Stomach (tissue), 9 donors: ENCODE data around the gene CHST13. TPM values are rescaled to one million over a fixed set of nuclear protein-coding genes. Genes with fewer than 3 reads are reported as not detected.

ENCODE experiments used
- DNase-seq, 2 donors: peaks; one replicate each; pipeline versions ENCODE4 v3.0.0 to v3.0.0-alpha.2; 2013 to 2019
- H3K27ac ChIP-seq, 5 donors: fragments of 200-600 bp in 4 of 5; sonication (generic) in 4 of 5; one replicate each; pipeline ENCODE4 v1.5.1; 2013 to 2019; ENCODE audit warnings: mild to moderate bottlenecking in 1 of 5, moderate library complexity in 1 of 5
- H3K27me3 ChIP-seq, 3 donors: fragments of 200-600 bp; sonication (generic); one replicate each; pipeline ENCODE4 v1.5.1; 2017 to 2019; ENCODE audit warnings: mixed run types in 1 of 3
- H3K36me3 ChIP-seq, 4 donors: fragments of 200-600 bp; sonication (generic); 1 replicate in 3 of 4; 2 replicates in 1 of 4; pipeline ENCODE4 v1.5.1; 2016 to 2019
- H3K4me1 ChIP-seq, 4 donors: fragments of 200-600 bp; sonication (generic); one replicate each; pipeline ENCODE4 v1.5.1; 2016 to 2019
- H3K4me3 ChIP-seq, 4 donors: fragments of 200-600 bp; sonication (generic) in 3 of 4; one replicate each; pipeline ENCODE4 v1.5.1; 2016 to 2019; ENCODE audit warnings: mild to moderate bottlenecking in 1 of 4
- H3K9me3 ChIP-seq, 4 donors: fragments of 200-600 bp; sonication (generic); one replicate each; pipeline ENCODE4 v1.5.1; 2016 to 2019
- EP300 ChIP-seq: sonication (generic); formaldehyde crosslinking; IDR thresholded peaks from one replicate; pipeline ENCODE4 v1.6.1; 2017; ENCODE audit warnings: antibody characterized with exemption
- POLR2A ChIP-seq, 4 donors: fragments of 450-650 bp; IDR thresholded peaks; one replicate each; pipeline ENCODE4 v1.6.1; 2016; ENCODE audit warnings: antibody characterized with exemption in 4 of 4, control low read depth in 2 of 4, mild to moderate bottlenecking in 1 of 4, moderate library complexity in 1 of 4
- POLR2AphosphoS5 ChIP-seq, 3 donors: sonication (generic); formaldehyde crosslinking; IDR thresholded peaks; one replicate each; pipeline ENCODE4 v1.6.1; 2016; ENCODE audit warnings: antibody characterized with exemption in 3 of 3
- WGBS, 5 donors: extraction: QIAGEN DNeasy Blood & Tissue Kit in 3 of 5; methylation state at CpG; one replicate each; pipeline versions ENCODE4 v1.1.5 to v1.1.7; 2013 to 2018; 5-methylcytosine and 5-hydroxymethylcytosine counted together
- intact Hi-C: fragments of 100-400 bp; cut with DNase I; formaldehyde crosslinking; loops from one replicate; pipeline ENCODE4 v1.15.1; 2023; ENCODE audit warnings: low total_unique reads
- polyA plus RNA-seq, 3 donors: library from polyadenylated mRNA; stranded (reverse); fragments of 200-250 nt; gene quantifications; one replicate each; pipeline ENCODE4 v1.2.3, GENCODE V29; 2013
- total RNA-seq, 5 donors: library from RNA; depleted of rRNA; stranded (reverse); fragments of >200 nt; gene quantifications; one replicate each; pipeline versions ENCODE4 v1.1.0 to v1.2.3, GENCODE V29; 2014 to 2016
- TF ChIP-seq, protein P1 (sequence below), 7 experiments: fragments of 450-650 bp in 4 of 7; fragments of 200-600 bp in 3 of 7; sonication (generic) in 3 of 7; IDR thresholded peaks; one replicate each; pipeline ENCODE4 v1.5.1; 2016 to 2019; ENCODE audit warnings: antibody characterized with exemption in 7 of 7, control low read depth in 2 of 7, mild to moderate bottlenecking in 1 of 7
- donor health status: healthy with polysubstance abuse.
- donor health status: Bipolar disorder and iron deficiency.
- donor health status: healthy.

The CHST13 gene
- total and polyA plus RNA-seq, 8 donors: 0.08 to 12.5 (median 1.0) TPM; not detected in 2

DNA sequence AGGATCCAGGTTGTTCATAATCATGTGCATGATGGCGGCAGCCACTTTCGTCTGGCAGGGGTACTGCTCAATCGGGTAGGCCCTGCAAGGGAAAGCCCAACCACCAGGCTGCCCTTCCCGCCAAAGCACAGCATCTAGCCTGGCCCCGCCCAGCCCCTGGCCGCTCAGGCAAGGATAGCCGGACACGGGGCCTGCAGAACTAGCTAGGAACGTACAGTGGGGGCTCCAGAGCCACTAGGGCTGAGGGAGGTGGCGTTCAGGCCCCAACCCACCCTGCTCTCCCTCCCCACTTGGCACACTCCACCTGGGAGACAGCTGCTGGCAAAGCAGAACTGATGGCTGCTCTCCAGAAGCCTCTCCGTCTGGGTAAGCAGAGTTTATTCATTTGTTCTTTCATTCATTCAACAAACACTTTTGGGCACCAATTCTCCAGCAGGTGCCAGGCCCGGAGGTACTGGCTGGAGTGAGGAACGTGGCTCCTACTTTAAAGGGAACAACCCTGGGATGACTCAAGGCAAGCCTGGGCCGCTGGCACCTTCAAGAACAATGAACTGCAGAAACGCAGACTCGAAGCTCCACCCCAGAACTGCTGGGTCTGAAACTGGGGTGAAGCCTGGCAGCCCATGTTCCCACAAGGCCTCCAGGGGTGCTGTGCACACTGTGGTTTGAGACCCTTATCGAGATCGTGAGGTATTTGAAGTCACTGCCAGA lies 14.2 kb upstream of the CHST13 start:
- H3K9me3 ChIP-seq: no peaks in the 10 kb centered on the region
- DNase-seq: no peak
- intact Hi-C loops: no loop called here
- TF ChIP-seq, protein P1, sequence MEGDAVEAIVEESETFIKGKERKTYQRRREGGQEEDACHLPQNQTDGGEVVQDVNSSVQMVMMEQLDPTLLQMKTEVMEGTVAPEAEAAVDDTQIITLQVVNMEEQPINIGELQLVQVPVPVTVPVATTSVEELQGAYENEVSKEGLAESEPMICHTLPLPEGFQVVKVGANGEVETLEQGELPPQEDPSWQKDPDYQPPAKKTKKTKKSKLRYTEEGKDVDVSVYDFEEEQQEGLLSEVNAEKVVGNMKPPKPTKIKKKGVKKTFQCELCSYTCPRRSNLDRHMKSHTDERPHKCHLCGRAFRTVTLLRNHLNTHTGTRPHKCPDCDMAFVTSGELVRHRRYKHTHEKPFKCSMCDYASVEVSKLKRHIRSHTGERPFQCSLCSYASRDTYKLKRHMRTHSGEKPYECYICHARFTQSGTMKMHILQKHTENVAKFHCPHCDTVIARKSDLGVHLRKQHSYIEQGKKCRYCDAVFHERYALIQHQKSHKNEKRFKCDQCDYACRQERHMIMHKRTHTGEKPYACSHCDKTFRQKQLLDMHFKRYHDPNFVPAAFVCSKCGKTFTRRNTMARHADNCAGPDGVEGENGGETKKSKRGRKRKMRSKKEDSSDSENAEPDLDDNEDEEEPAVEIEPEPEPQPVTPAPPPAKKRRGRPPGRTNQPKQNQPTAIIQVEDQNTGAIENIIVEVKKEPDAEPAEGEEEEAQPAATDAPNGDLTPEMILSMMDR (IDR thresholded peaks at IDR 0.05): no peak
- TF ChIP-seq EP300 (no peak), POLR2AphosphoS5 (IDR thresholded peaks at IDR 0.05) (no peak), POLR2A (IDR thresholded peaks at IDR 0.05) (no peak)
- H3K4me3 ChIP-seq: no peak overlapping the region
- H3K27ac ChIP-seq: no peak overlapping the region
- 55 to 60% (median 59%) methylated on average over 11 to 18 of the region's 18 CpGs for WGBS, 5 donors
- H3K36me3 ChIP-seq: no peaks in the 10 kb centered on the region
- H3K4me1 ChIP-seq: no peaks in the 10 kb centered on the region
- no peaks in the 10 kb centered on the region for H3K27me3 ChIP-seq

DNA sequence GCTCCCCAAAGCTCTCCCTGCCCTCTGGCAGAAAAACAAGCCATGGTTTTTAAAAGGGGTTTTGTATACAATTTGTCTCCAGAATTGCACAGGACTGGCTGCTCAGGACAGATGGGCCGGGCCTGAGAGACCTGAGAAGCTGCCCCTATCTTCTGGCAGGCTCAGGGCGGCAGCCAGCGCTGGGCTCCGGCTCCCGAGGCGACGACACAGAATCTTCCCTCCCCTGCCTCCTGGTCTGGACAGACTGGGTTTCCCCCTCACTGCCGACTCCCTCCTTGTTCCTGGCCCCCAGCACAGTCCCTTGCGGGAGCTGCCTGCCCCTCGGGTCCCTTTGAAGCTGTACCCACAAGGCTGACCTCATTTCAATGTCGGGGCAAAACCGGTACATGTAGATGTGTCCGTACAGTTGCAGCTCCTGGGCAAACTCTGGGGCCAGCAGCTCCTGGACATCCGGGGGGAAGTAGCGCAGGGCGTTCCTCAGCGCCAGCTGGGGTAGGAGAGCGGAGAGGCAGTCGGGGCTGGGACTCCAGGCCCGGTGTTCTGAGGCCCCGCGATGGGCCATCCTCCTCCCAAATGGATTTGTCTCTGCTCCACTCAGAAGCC lies 13.5 kb upstream of the CHST13 start:
- Histone ChIP-seq H3K27me3 (no peaks in the 10 kb centered on the region), H3K27ac (no peak overlapping the region), H3K36me3 (no peaks in the 10 kb centered on the region), H3K4me3 (no peak overlapping the region), H3K9me3 (no peaks in the 10 kb centered on the region), H3K4me1 (no peaks in the 10 kb centered on the region)
- no peak for DNase-seq
- intact Hi-C loops: no loop called here
- TF ChIP-seq POLR2AphosphoS5 (IDR thresholded peaks at IDR 0.05) (no peak), EP300 (no peak), POLR2A (IDR thresholded peaks at IDR 0.05) (no peak)
- TF ChIP-seq, protein P1 (IDR thresholded peaks at IDR 0.05): no peak
- 69 to 80% (median 74%) methylated on average over 12 to 22 of the region's 22 CpGs for WGBS, 5 donors

DNA sequence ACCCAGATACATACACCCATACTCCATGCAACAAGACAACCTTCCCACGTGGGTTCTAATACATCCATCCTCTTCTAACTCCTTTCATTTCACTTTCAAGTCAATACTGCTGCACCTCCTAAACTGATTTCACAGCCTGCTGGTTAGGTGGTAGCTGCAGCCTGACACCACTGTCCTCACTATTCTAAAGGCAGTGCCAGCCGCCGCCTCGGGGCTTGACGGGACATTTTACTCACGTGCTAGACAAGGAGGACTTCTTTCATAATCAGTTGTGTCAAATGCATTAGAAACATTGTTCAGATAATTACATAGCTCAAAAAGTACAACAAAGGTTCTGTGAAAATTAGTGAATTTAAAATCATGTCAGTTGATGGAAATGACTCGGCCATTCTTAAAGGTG lies 12.7 kb upstream of the CHST13 start:
- no peak overlapping the region for H3K27ac ChIP-seq
- no peak overlapping the region for H3K4me3 ChIP-seq
- no peak for DNase-seq
- TF ChIP-seq POLR2A (IDR thresholded peaks at IDR 0.05) (no peak), POLR2AphosphoS5 (IDR thresholded peaks at IDR 0.05) (no peak), EP300 (no peak)
- TF ChIP-seq, protein P1 (IDR thresholded peaks at IDR 0.05): no peak
- intact Hi-C loops: no loop called here
- 66 to 77% (median 72%) methylated on average over 7 of the region's 7 CpGs for WGBS, 5 donors
- H3K27me3 ChIP-seq: no peaks in the 10 kb centered on the region
- no peaks in the 10 kb centered on the region for H3K36me3 ChIP-seq
- H3K9me3 ChIP-seq: no peaks in the 10 kb centered on the region
- H3K4me1 ChIP-seq: no peaks in the 10 kb centered on the region

DNA sequence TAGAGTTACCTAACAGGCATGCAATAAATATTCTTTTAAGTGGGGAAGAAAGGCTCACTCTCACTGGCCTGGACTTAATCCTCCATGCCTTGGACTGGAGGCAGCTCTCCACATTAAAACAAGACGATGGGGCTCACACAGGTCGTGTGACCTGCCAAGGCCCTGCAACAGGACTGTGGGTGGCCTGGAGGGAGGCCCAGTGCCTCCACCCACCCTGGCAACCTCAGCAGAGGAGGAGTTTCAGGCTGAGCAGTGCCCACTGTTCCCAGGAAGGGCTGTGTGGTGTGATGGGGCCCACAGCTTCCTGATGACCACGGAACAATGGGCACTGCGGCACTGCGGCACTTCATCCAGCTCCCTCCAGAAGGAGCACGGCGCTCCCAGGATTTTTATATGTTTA lies 11.9 kb upstream of the CHST13 start:
- TF ChIP-seq EP300 (no peak), POLR2A (IDR thresholded peaks at IDR 0.05) (no peak), POLR2AphosphoS5 (IDR thresholded peaks at IDR 0.05) (no peak)
- TF ChIP-seq, protein P1 (IDR thresholded peaks at IDR 0.05): no peak
- DNase-seq: no peak
- no peak overlapping the region for H3K4me3 ChIP-seq
- intact Hi-C loops: no loop called here
- no peaks in the 10 kb centered on the region for H3K36me3 ChIP-seq
- H3K27ac ChIP-seq: no peak overlapping the region
- H3K4me1 ChIP-seq: no peaks in the 10 kb centered on the region
- H3K27me3 ChIP-seq: no peaks in the 10 kb centered on the region
- WGBS, 5 donors: 68 to 74% (median 72%) methylated on average over 7 of the region's 7 CpGs
- H3K9me3 ChIP-seq: no peaks in the 10 kb centered on the region
